WTC11 (cell line): ENCODE measurements around the gene DBNL. TPM values are rescaled to one million over a fixed set of nuclear protein-coding genes. Genes with fewer than 3 reads are reported as not detected.

Source experiments
- ATAC-seq: fragments of 200-7000 bp; cut with Tn5 transposase; 2 replicates; pipeline ENCODE4 v1.10.0; 2021; ENCODE audit warnings: mild to moderate bottlenecking, moderate library complexity
- CTCF ChIA-PET: fragments of 300-600 bp; sonication (Branson Sonifier 250); formaldehyde crosslinking; loops from one replicate; lab custom pipeline; 2021; ENCODE audit warnings: antibody characterized with exemption; lab: Charles Lee
- POLR2A ChIA-PET: fragments of 350-600 bp; sonication (Branson Sonifier 250); formaldehyde crosslinking; loops from one replicate; lab custom pipeline; 2021; ENCODE audit warnings: antibody characterized with exemption; lab: Charles Lee
- DNase-seq: peaks from one replicate; pipeline ENCODE4 v3.0.0; 2021; ENCODE audit warnings: low spot score
- H3K27ac Mint-ChIP-seq: 2 replicates; pipeline ENCODE4 v1.8.0; 2021; ENCODE audit warnings: mixed read lengths
- H3K27me3 Mint-ChIP-seq: 2 replicates; pipeline ENCODE4 v1.8.0; 2021; ENCODE audit warnings: low read depth, mild to moderate bottlenecking, moderate library complexity, mixed read lengths
- H3K36me3 Mint-ChIP-seq: 2 replicates; pipeline ENCODE4 v1.8.0; 2021; ENCODE audit warnings: mixed read lengths
- H3K4me1 Mint-ChIP-seq: 2 replicates; pipeline ENCODE4 v1.8.0; 2022; ENCODE audit warnings: mixed read lengths
- H3K4me3 Mint-ChIP-seq: 2 replicates; pipeline ENCODE4 v1.8.0; 2021; ENCODE audit warnings: mild to moderate bottlenecking, moderate library complexity, mixed read lengths
- H3K9me3 Mint-ChIP-seq: 2 replicates; pipeline ENCODE4 v1.8.0; 2021; ENCODE audit warnings: mixed read lengths
- ATF1 ChIP-seq: sonication (generic); formaldehyde crosslinking; IDR thresholded peaks from 2 replicates; pipeline ENCODE4 v1.8.1; 2023; ENCODE audit warnings: mild to moderate bottlenecking, moderate library complexity, missing genetic modification reagents
- CBFB ChIP-seq: sonication (generic); formaldehyde crosslinking; IDR thresholded peaks from 2 replicates; pipeline ENCODE4 v1.8.1; 2022; ENCODE audit warnings: mild to moderate bottlenecking, low read depth, missing genetic modification reagents
- CREM ChIP-seq: sonication (generic); formaldehyde crosslinking; IDR thresholded peaks from 2 replicates; pipeline ENCODE4 v1.8.1; 2022; ENCODE audit warnings: mild to moderate bottlenecking, missing genetic modification reagents, moderate library complexity
- FOXK1 ChIP-seq: sonication (generic); formaldehyde crosslinking; IDR thresholded peaks from 2 replicates; pipeline ENCODE4 v1.8.0; 2022; ENCODE audit warnings: mild to moderate bottlenecking, moderate library complexity, missing genetic modification reagents
- FOXP4 ChIP-seq: sonication (generic); formaldehyde crosslinking; IDR thresholded peaks from 2 replicates; pipeline ENCODE4 v1.8.0; 2022; ENCODE audit warnings: mild to moderate bottlenecking, missing genetic modification reagents
- GRHL2 ChIP-seq: fragments of 250-450 bp; sonication (Bioruptor Pico); IDR thresholded peaks from 2 replicates; pipeline ENCODE4 v1.8.0; 2022; ENCODE audit warnings: mild to moderate bottlenecking, moderate library complexity; ENCODE audit not compliant: insufficient replicate concordance, severe bottlenecking
- PRRX2 ChIP-seq: fragments of 250-450 bp; sonication (Bioruptor Pico); IDR thresholded peaks from 2 replicates; pipeline ENCODE4 v1.8.0; 2021; ENCODE audit warnings: mild to moderate bottlenecking
- TEAD1 ChIP-seq: sonication (generic); formaldehyde crosslinking; IDR thresholded peaks from 2 replicates; pipeline ENCODE4 v1.8.0; 2022; ENCODE audit warnings: mild to moderate bottlenecking, missing genetic modification reagents
- ZNF121 ChIP-seq: sonication (generic); formaldehyde crosslinking; IDR thresholded peaks from 2 replicates; pipeline ENCODE4 v1.8.0; 2023; ENCODE audit warnings: missing genetic modification reagents
- ZNF138 ChIP-seq: sonication (generic); formaldehyde crosslinking; conservative IDR thresholded peaks from 2 replicates; pipeline ENCODE4 v1.8.1; 2022; ENCODE audit warnings: mild to moderate bottlenecking, moderate library complexity, missing genetic modification reagents
- ZNF263 ChIP-seq: sonication (generic); formaldehyde crosslinking; IDR thresholded peaks from 2 replicates; pipeline ENCODE4 v1.8.1; 2022; ENCODE audit warnings: low read depth, mild to moderate bottlenecking, moderate library complexity, missing genetic modification reagents
- ZNF281 ChIP-seq: sonication (generic); formaldehyde crosslinking; IDR thresholded peaks from 2 replicates; pipeline ENCODE4 v1.8.0; 2023; ENCODE audit warnings: mild to moderate bottlenecking, missing genetic modification reagents
- ZNF423 ChIP-seq: fragments of 250-450 bp; sonication (Bioruptor Pico); IDR thresholded peaks from 2 replicates; pipeline ENCODE4 v2.1.2; 2022; ENCODE audit warnings: mild to moderate bottlenecking, moderate library complexity
- ZNF425 ChIP-seq: fragments of 250-450 bp; sonication (Bioruptor Pico); conservative IDR thresholded peaks from 2 replicates; pipeline ENCODE4 v1.9.0; 2021; ENCODE audit warnings: mild to moderate bottlenecking
- total RNA-seq: library from RNA; stranded (reverse); gene quantifications from 3 replicates; pipeline ENCODE4 v1.2.3, GENCODE V29; 2021
- TF ChIP-seq, protein P1 (sequence below): fragments of 250-450 bp; sonication (Bioruptor Pico); IDR thresholded peaks from 2 replicates; pipeline ENCODE4 v1.9.0; 2021; ENCODE audit warnings: mild to moderate bottlenecking, borderline replicate concordance
- TF ChIP-seq, protein P2 (sequence below): sonication (generic); formaldehyde crosslinking; IDR thresholded peaks from 2 replicates; pipeline ENCODE4 v1.8.1; 2023; ENCODE audit warnings: mild to moderate bottlenecking, missing genetic modification reagents, moderate library complexity
- TF ChIP-seq, protein P3 (sequence below): sonication (generic); formaldehyde crosslinking; IDR thresholded peaks from 2 replicates; pipeline ENCODE4 v1.8.1; 2023; ENCODE audit warnings: mild to moderate bottlenecking, moderate library complexity, missing genetic modification reagents
- TF ChIP-seq, protein P4 (sequence below): sonication (generic); formaldehyde crosslinking; IDR thresholded peaks from 2 replicates; pipeline ENCODE4 v1.8.1; 2022; ENCODE audit warnings: low read depth, missing genetic modification reagents, borderline replicate concordance

DBNL gene
- total RNA-seq, 1 experiment from 2014 or later, result 36.1 TPM

- TF ChIP-seq ZNF281 (no peak), GRHL2 (CRISPR knock-in tag) (no peak), ZNF425 (no peak), ZNF138 (no peak), FOXP4 (no peak), CBFB (CRISPR knock-in tag) (no peak), ZNF423 (no peak)
Observed at GRCh38 chr7:44051611-44052220, 7.2 kb downstream of the DBNL start (continued).

DNA sequence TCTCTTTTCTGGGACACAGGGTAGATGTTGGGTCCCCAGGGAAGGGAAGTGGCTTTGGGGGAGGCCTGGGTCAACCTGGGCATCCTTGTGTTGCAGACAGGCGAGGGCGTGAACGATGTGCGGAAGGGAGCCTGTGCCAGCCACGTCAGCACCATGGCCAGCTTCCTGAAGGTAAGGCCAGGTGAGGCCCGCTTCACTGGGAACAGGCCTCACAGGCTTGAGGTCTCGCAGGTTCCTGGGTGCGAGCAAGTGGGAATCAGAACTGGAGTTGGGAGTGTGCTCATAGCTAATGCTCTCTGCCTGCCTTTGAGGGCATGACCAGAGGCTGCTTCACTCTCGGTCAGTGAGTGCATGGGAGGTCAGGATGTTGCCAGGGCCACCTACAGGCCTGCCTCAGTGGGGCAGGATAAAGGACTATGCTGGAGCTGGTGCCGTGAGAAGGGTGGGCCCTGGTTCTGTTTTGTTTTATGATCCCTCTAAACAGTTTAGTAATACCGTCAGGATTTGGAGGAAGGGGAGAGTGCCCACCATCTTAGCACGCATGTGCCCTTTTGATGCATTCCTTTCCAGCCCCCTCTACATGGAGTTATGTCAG lies 8.4 kb downstream of the DBNL start:
- DNase-seq (no peak), ATAC-seq (no peak)
- TF ChIP-seq, protein P1, sequence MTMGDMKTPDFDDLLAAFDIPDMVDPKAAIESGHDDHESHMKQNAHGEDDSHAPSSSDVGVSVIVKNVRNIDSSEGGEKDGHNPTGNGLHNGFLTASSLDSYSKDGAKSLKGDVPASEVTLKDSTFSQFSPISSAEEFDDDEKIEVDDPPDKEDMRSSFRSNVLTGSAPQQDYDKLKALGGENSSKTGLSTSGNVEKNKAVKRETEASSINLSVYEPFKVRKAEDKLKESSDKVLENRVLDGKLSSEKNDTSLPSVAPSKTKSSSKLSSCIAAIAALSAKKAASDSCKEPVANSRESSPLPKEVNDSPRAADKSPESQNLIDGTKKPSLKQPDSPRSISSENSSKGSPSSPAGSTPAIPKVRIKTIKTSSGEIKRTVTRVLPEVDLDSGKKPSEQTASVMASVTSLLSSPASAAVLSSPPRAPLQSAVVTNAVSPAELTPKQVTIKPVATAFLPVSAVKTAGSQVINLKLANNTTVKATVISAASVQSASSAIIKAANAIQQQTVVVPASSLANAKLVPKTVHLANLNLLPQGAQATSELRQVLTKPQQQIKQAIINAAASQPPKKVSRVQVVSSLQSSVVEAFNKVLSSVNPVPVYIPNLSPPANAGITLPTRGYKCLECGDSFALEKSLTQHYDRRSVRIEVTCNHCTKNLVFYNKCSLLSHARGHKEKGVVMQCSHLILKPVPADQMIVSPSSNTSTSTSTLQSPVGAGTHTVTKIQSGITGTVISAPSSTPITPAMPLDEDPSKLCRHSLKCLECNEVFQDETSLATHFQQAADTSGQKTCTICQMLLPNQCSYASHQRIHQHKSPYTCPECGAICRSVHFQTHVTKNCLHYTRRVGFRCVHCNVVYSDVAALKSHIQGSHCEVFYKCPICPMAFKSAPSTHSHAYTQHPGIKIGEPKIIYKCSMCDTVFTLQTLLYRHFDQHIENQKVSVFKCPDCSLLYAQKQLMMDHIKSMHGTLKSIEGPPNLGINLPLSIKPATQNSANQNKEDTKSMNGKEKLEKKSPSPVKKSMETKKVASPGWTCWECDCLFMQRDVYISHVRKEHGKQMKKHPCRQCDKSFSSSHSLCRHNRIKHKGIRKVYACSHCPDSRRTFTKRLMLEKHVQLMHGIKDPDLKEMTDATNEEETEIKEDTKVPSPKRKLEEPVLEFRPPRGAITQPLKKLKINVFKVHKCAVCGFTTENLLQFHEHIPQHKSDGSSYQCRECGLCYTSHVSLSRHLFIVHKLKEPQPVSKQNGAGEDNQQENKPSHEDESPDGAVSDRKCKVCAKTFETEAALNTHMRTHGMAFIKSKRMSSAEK (CRISPR knock-in tag), result no peak
- no peak for TF ChIP-seq FOXK1 (CRISPR knock-in tag)
- TF ChIP-seq ZNF121 (CRISPR knock-in tag), result no peak
- TF ChIP-seq, protein P2, sequence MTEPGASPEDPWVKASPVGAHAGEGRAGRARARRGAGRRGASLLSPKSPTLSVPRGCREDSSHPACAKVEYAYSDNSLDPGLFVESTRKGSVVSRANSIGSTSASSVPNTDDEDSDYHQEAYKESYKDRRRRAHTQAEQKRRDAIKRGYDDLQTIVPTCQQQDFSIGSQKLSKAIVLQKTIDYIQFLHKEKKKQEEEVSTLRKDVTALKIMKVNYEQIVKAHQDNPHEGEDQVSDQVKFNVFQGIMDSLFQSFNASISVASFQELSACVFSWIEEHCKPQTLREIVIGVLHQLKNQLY (CRISPR knock-in tag), result no peak
- no peak for TF ChIP-seq ZNF263
- no peak for TF ChIP-seq ATF1 (CRISPR knock-in tag)
- no peak for TF ChIP-seq PRRX2 (CRISPR knock-in tag)
- TF ChIP-seq, protein P3, sequence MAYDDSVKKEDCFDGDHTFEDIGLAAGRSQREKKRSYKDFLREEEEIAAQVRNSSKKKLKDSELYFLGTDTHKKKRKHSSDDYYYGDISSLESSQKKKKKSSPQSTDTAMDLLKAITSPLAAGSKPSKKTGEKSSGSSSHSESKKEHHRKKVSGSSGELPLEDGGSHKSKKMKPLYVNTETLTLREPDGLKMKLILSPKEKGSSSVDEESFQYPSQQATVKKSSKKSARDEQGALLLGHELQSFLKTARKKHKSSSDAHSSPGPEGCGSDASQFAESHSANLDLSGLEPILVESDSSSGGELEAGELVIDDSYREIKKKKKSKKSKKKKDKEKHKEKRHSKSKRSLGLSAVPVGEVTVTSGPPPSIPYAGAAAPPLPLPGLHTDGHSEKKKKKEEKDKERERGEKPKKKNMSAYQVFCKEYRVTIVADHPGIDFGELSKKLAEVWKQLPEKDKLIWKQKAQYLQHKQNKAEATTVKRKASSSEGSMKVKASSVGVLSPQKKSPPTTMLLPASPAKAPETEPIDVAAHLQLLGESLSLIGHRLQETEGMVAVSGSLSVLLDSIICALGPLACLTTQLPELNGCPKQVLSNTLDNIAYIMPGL, result no peak
- TF ChIP-seq CREM (CRISPR knock-in tag), result no peak
- TF ChIP-seq, protein P4, sequence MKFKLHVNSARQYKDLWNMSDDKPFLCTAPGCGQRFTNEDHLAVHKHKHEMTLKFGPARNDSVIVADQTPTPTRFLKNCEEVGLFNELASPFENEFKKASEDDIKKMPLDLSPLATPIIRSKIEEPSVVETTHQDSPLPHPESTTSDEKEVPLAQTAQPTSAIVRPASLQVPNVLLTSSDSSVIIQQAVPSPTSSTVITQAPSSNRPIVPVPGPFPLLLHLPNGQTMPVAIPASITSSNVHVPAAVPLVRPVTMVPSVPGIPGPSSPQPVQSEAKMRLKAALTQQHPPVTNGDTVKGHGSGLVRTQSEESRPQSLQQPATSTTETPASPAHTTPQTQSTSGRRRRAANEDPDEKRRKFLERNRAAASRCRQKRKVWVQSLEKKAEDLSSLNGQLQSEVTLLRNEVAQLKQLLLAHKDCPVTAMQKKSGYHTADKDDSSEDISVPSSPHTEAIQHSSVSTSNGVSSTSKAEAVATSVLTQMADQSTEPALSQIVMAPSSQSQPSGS (CRISPR knock-in tag), result no peak
- TF ChIP-seq TEAD1, result no peak
- H3K4me1 Mint-ChIP-seq, result no peaks in the 10 kb centered on the region
- H3K36me3 Mint-ChIP-seq, result peaks cover 33% of the 10 kb centered on the region
- H3K4me3 Mint-ChIP-seq, result no peak overlapping the region
- POLR2A ChIA-PET, result interaction anchor here (0.7 kb wide), 1 partner anchor 52 kb away, joined by 5 read pairs; no protein-coding TSS in a partner anchor
- H3K9me3 Mint-ChIP-seq, result no peaks in the 10 kb centered on the region
- H3K27ac Mint-ChIP-seq, result no peak overlapping the region
- no peaks in the 10 kb centered on the region for H3K27me3 Mint-ChIP-seq
- CTCF ChIA-PET, result interaction anchor here (1.1 to 1.6 kb wide), 2 partner anchors 11 to 33 kb away, joined by 4 to 7 read pairs; no protein-coding TSS in a partner anchor
